NOMO-1 treated with dmso at 0.1 percent for 144 hours (cell line): ENCODE measurements around the gene BRD2.

Experiments used
- DNase-seq: peaks from one replicate; lab custom pipeline; 2025; ENCODE audit not compliant: unreplicated experiment; lab: John Stamatoyannopoulos, UW

BRD2 gene

GRCh38 chr6:33023536-33023935 lies 55.1 kb downstream of the BRD2 start:
- no peak for DNase-seq

GRCh38 chr6:33024521-33024920 lies 56.1 kb downstream of the BRD2 start:
- no peak for DNase-seq

GRCh38 chr6:33028220-33028849 lies 59.9 kb downstream of the BRD2 start:
- no peak for DNase-seq

- peak; percentile 49 for DNase-seq
Observed at GRCh38 chr6:33029328-33030184, 61.2 kb downstream of the BRD2 start.

- DNase-seq: no peak
Observed at GRCh38 chr6:33030245-33030644, 61.9 kb downstream of the BRD2 start.
